ENCODE data around the gene NUBP1.

Gene NUBP1

DNA sequence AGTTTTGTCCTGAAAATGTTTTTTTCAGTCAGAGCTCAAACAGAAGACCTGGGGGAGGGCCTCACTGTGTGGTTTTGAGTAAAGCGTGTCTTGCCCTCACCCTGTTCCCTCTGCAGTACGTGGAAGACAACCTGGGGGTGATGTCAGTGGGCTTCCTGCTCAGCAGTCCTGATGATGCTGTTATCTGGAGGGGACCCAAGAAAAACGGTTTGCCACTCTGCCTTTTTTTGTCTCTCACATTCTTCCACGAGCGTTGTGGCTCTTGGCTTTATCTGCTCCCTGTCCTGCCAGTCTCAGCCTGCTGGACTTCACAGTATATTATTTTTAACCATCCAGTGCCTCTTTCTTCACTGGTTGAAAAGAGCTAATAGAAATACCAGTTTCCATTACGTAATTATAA, 12.9 kb downstream of the NUBP1 start:
- ChIA-PET CTCF (interaction anchor here (1.2 kb wide), 1 partner anchor 247 kb away, joined by 3 read pairs; no protein-coding TSS in a partner anchor), POLR2A (ENCODE audit: low non-redundant PET) (no interaction called here)
- TF ChIP-seq, protein P1, sequence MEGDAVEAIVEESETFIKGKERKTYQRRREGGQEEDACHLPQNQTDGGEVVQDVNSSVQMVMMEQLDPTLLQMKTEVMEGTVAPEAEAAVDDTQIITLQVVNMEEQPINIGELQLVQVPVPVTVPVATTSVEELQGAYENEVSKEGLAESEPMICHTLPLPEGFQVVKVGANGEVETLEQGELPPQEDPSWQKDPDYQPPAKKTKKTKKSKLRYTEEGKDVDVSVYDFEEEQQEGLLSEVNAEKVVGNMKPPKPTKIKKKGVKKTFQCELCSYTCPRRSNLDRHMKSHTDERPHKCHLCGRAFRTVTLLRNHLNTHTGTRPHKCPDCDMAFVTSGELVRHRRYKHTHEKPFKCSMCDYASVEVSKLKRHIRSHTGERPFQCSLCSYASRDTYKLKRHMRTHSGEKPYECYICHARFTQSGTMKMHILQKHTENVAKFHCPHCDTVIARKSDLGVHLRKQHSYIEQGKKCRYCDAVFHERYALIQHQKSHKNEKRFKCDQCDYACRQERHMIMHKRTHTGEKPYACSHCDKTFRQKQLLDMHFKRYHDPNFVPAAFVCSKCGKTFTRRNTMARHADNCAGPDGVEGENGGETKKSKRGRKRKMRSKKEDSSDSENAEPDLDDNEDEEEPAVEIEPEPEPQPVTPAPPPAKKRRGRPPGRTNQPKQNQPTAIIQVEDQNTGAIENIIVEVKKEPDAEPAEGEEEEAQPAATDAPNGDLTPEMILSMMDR (conservative IDR thresholded peaks at IDR 0.05; ENCODE audit: low read depth): no peak
- no peak overlapping the region for H3K27ac ChIP-seq
- DNase-seq (ENCODE audit: low spot score): no peak

DNA sequence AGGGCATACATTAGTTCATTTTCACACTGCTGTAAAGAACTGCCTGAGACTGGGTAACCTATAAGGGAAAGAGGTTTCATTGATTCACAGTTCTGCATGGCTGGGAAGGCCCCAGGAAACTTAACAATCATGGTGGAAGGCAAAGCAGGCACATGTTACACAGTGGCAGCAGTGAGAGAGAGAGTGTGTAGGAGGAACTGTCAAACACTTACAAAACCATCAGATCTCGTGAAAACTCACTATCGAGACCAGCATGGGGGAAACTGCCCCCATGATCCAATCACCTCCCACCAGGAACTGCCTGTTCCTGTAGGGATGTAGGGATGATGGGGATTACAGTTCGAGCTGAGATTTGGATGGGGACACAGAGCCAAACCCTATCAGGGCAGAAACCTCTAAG, 17.2 kb downstream of the NUBP1 start:
- TF ChIP-seq, protein P1 (conservative IDR thresholded peaks at IDR 0.05; ENCODE audit: low read depth): no peak
- CTCF ChIA-PET: interaction anchor here (1.2 kb wide), 1 partner anchor 158 kb away, joined by 3 read pairs; no protein-coding TSS in a partner anchor
- POLR2A ChIA-PET (ENCODE audit: low non-redundant PET): no interaction called here
- H3K27ac ChIP-seq: no peak overlapping the region
- no peak for DNase-seq (ENCODE audit: low spot score)

DNA sequence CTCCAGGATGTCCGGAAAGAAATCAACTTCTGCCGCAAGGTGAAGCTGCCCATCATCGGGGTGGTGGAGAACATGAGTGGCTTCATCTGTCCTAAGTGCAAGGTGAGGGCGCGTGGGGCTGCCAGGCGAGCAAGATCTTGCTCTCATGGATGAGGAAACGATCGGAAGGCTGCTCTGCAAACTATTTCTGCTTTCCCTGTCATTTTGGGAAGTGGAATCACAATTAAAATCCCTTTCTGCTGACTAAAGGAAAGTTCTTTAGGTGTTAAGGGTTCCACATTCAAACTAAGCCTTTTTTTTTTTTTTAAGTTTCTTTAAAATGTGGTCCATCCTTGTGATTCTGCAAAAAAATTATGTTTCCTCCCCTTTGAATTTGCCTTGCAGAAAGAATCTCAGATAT, 17.7 kb downstream of the NUBP1 start:
- POLR2A ChIA-PET (ENCODE audit: low non-redundant PET): no interaction called here
- CTCF ChIA-PET: no interaction called here
- no peak overlapping the region for H3K27ac ChIP-seq
- no peak for DNase-seq (ENCODE audit: low spot score)
- TF ChIP-seq, protein P1 (conservative IDR thresholded peaks at IDR 0.05; ENCODE audit: low read depth): no peak

DNA sequence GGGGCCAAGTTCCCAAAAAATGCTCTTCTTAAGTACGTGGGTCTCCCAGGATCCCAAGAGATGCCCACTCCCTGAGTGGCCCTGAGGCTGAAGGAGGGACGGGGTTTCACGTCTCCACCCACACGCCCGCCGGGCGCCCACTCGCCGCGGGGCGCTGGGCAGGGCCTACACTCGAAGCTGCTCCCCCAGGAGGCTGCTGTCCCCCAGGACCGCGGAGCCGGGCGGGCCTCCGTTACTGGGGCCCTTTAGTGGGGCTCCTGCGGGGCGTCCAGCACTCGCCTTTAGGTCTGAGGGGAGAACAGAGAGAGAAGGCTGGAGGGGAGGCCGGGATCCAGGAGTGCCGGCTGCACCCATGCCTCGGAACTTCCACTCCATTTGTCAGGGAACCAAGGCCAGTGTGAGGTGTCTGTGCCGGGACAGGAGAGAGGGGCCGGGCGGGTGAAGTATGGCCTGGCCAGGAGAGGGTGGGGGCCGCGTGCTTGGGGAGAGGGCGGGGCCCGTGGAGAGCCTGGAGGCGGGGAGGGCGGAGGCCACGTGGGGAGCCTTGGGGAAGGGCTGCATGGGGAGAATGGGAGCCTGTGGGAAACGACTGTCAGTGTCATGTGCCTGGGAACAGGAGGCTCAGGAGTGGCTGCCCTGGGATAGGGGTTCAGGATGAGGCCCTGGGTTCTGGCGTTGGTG, 18.8 kb downstream of the NUBP1 start:
- TF ChIP-seq, protein P1 (conservative IDR thresholded peaks at IDR 0.05; ENCODE audit: low read depth): no peak
- ChIA-PET CTCF (no interaction called here), POLR2A (ENCODE audit: low non-redundant PET) (no interaction called here)
- no peak overlapping the region for H3K27ac ChIP-seq
- DNase-seq (ENCODE audit: low spot score): no peak

DNA sequence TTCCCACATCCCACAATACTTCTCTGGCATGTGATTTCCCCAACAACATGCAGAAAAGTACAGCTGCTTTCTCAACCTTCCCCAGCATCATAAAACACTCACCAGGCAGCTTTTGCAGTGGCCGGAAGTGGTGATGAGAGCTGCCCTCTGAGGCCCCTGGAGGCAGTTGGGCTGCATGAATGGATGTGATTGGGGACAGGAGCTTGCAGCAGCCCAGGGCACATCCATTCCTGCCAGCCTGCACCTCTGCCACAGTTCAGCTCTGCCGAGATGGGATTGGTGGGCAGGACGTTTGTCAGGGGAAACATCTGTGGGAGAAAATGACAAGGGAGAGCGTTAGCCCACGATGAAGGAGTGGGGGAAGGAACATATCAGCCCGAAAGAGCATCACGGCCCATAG, 19.8 kb downstream of the NUBP1 start:
- no peak overlapping the region for H3K27ac ChIP-seq
- no peak for DNase-seq (ENCODE audit: low spot score)
- CTCF ChIA-PET: no interaction called here
- POLR2A ChIA-PET (ENCODE audit: low non-redundant PET): no interaction called here
- TF ChIP-seq, protein P1 (conservative IDR thresholded peaks at IDR 0.05; ENCODE audit: low read depth): no peak

DNA sequence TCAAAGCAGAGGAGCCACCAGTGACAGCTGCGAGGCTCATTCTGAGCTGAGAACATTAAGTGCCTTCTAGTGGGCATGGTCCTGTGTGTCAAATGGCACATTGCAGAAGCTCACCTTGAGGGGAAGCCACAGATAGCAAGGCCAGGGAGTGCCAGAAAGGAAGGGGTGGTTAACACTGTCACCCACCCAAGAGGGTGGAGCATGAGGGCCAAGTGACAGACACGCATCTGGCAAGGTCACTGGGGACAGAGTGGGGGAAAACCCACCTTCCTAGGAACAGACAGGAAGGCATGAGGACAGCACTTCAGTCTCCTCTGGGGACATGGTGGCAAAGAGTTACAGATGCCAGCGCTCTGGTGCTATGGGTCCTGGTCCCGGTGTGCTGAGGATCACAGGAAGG, 22.1 kb downstream of the NUBP1 start:
- CTCF ChIA-PET: interaction anchor here (0.6 kb wide), 1 partner anchor 11 kb away, joined by 5 read pairs; no protein-coding TSS in a partner anchor
- POLR2A ChIA-PET (ENCODE audit: low non-redundant PET): no interaction called here
- DNase-seq (ENCODE audit: low spot score): no peak
- TF ChIP-seq, protein P1 (conservative IDR thresholded peaks at IDR 0.05; ENCODE audit: low read depth): no peak
- no peak overlapping the region for H3K27ac ChIP-seq

All from RWPE1 (cell line).